ENCODE measurements around the gene CDH13. TPM values are rescaled to one million over a fixed set of nuclear protein-coding genes. Genes with fewer than 3 reads are reported as not detected.

The CDH13 gene
- total RNA-seq, 1 donor from 2014 or later, result not detected

GRCh38 chr16:83338138-83338537, 711.4 kb downstream of the CDH13 start:
- Mint-ChIP-seq H3K4me3 (no peak overlapping the region), H3K27ac (no peak overlapping the region), H3K9me3 (no peaks in the 10 kb centered on the region), H3K27me3 (no peaks in the 10 kb centered on the region), H3K36me3 (ENCODE audit: low read depth) (no peaks in the 10 kb centered on the region), H3K4me1 (no peaks in the 10 kb centered on the region)
- TF ChIP-seq CTCF (IDR thresholded peaks at IDR 0.05), result no peak
- intact Hi-C loops (cut with micrococcal nuclease), result no loop called here
- CTCF ChIA-PET, result no interaction called here
- DNase-seq (no peak), ATAC-seq (ENCODE audit: low read depth) (no peak)
- POLR2A ChIA-PET, result interaction anchor here (0.6 kb wide), 1 partner anchor 55 kb away, joined by 3 read pairs; no protein-coding TSS in a partner anchor

- no peaks in the 10 kb centered on the region for H3K9me3 Mint-ChIP-seq
- intact Hi-C loops (cut with micrococcal nuclease), result no loop called here
- no peak overlapping the region for H3K4me3 Mint-ChIP-seq
- H3K36me3 Mint-ChIP-seq (ENCODE audit: low read depth), result no peaks in the 10 kb centered on the region
- CTCF ChIA-PET, result no interaction called here
- H3K27ac Mint-ChIP-seq, result no peak overlapping the region
- H3K27me3 Mint-ChIP-seq, result no peaks in the 10 kb centered on the region
- POLR2A ChIA-PET, result no interaction called here
- H3K4me1 Mint-ChIP-seq, result no peaks in the 10 kb centered on the region
- DNase-seq (no peak), ATAC-seq (ENCODE audit: low read depth) (no peak)
- no peak for TF ChIP-seq CTCF (IDR thresholded peaks at IDR 0.05)
Measured at GRCh38 chr16:83338941-83339340, 712.2 kb downstream of the CDH13 start.

GRCh38 chr16:83343935-83344366, 717.2 kb downstream of the CDH13 start:
- TF ChIP-seq CTCF (IDR thresholded peaks at IDR 0.05), result no peak
- intact Hi-C loops (cut with micrococcal nuclease), result no loop called here
- H3K4me1 Mint-ChIP-seq, result no peaks in the 10 kb centered on the region
- CTCF ChIA-PET, result no interaction called here
- POLR2A ChIA-PET, result no interaction called here
- DNase-seq (no peak), ATAC-seq (ENCODE audit: low read depth) (no peak)
- H3K36me3 Mint-ChIP-seq (ENCODE audit: low read depth), result no peaks in the 10 kb centered on the region
- H3K4me3 Mint-ChIP-seq, result no peak overlapping the region
- no peak overlapping the region for H3K27ac Mint-ChIP-seq
- H3K27me3 Mint-ChIP-seq, result no peaks in the 10 kb centered on the region
- H3K9me3 Mint-ChIP-seq, result no peaks in the 10 kb centered on the region

GRCh38 chr16:83345846-83346640, 719.3 kb downstream of the CDH13 start:
- H3K27me3 Mint-ChIP-seq, result no peaks in the 10 kb centered on the region
- no peak overlapping the region for H3K4me3 Mint-ChIP-seq
- ATAC-seq (ENCODE audit: low read depth) (no peak), DNase-seq (no peak)
- no peaks in the 10 kb centered on the region for H3K9me3 Mint-ChIP-seq
- CTCF ChIA-PET, result no interaction called here
- H3K4me1 Mint-ChIP-seq, result no peaks in the 10 kb centered on the region
- no peak overlapping the region for H3K27ac Mint-ChIP-seq
- POLR2A ChIA-PET, result no interaction called here
- H3K36me3 Mint-ChIP-seq (ENCODE audit: low read depth), result no peaks in the 10 kb centered on the region
- intact Hi-C loops (cut with micrococcal nuclease), result no loop called here
- no peak for TF ChIP-seq CTCF (IDR thresholded peaks at IDR 0.05)

- no peaks in the 10 kb centered on the region for H3K36me3 Mint-ChIP-seq (ENCODE audit: low read depth)
- peaks cover 3% of the 10 kb centered on the region for H3K27me3 Mint-ChIP-seq
- no peak overlapping the region for H3K4me3 Mint-ChIP-seq
- no peaks in the 10 kb centered on the region for H3K9me3 Mint-ChIP-seq
- ATAC-seq (ENCODE audit: low read depth) (no peak), DNase-seq (no peak)
- ChIA-PET POLR2A (no interaction called here), CTCF (no interaction called here)
- H3K27ac Mint-ChIP-seq, result no peak overlapping the region
- no peaks in the 10 kb centered on the region for H3K4me1 Mint-ChIP-seq
- intact Hi-C loops (cut with micrococcal nuclease), result no loop called here
- no peak for TF ChIP-seq CTCF (IDR thresholded peaks at IDR 0.05)
Measured at GRCh38 chr16:83348991-83349390, 722.2 kb downstream of the CDH13 start.

Measured in activated B cell treated with CpG ODN at 0.5 μM for 24 hours (primary cell).